ENCODE measurements around the gene FZR1.

FZR1 gene

GRCh38 chr19:3483226-3483628 lies 22.9 kb upstream of the FZR1 start, which contains the start of gene SMIM44:
Gene SMIM44 (minus strand): TSS chr19:3483441. CDS start chr19:3483403, 38 bp downstream.
- Histone ChIP-seq H2BK120ac (ENCODE audit: low read depth, low read length) (no peak within 1 kb of the TSS), H3K23ac (ENCODE audit: low read length in 2 of 2) (no peak within 1 kb of the TSS), H3K4ac (ENCODE audit: low read depth in 1 of 2, low read length in 2 of 2) (no peak within 1 kb of the TSS), H2AFZ (ENCODE audit: low read depth, low read length) (no peak within 1 kb of the TSS), H2BK12ac (ENCODE audit: low read length in 2 of 2) (no peak within 1 kb of the TSS), H3K4me3 (ENCODE audit: insufficient read depth in 1 of 2, low read depth in 1 of 2, low read length in 2 of 2) (no peak within 1 kb of the TSS), H4K91ac (ENCODE audit: low read length) (peak within 1 kb of the TSS; percentile 28), H3K79me1 (replicated peaks; ENCODE audit: low read length, poor library complexity, severe bottlenecking) (no peaks in the 10 kb centered on the region), H2BK5ac (ENCODE audit: low read depth, low read length, poor library complexity, severe bottlenecking) (no peak within 1 kb of the TSS), H2BK15ac (ENCODE audit: low read depth, poor library complexity, severe bottlenecking) (peak within 1 kb of the TSS; percentile 38), H3K9ac (ENCODE audit: low read length) (no peak within 1 kb of the TSS), H3K4me2 (ENCODE audit: low read length, poor library complexity, severe bottlenecking) (no peak within 1 kb of the TSS), H3K18ac (ENCODE audit: low read depth in 1 of 2, low read length in 2 of 2) (peak within 1 kb of the TSS in 1 of 2 experiments; percentile 44), H3K27me3 (ENCODE audit: control insufficient read depth in 1 of 2, insufficient read depth in 1 of 2, low read length in 2 of 2) (peaks cover 19 to 54% of the 10 kb centered on the region in 2 experiments), H2AK5ac (ENCODE audit: low read length, severe bottlenecking) (no peak within 1 kb of the TSS), H3K4me1 (ENCODE audit: control insufficient read depth, insufficient read depth, low read depth, low read length) (peaks cover 8% of the 10 kb centered on the region), H4K8ac (ENCODE audit: low read length) (no peak within 1 kb of the TSS), H3K14ac (ENCODE audit: low read length in 2 of 2) (no peak within 1 kb of the TSS), H3K27ac (ENCODE audit: low read length, poor library complexity, severe bottlenecking) (no peak within 1 kb of the TSS), H3K9me3 (ENCODE audit: control insufficient read depth, low read length) (no peaks in the 10 kb centered on the region), H3K36me3 (ENCODE audit: control insufficient read depth in 1 of 2, insufficient read depth in 2 of 2, low read depth in 1 of 2, low read length in 2 of 2) (peaks cover 3 to 5% of the 10 kb centered on the region in 2 experiments)
- no peak for DNase-seq
- WGBS: 93% methylated on average over 24 of the region's 33 CpGs

GRCh38 chr19:3491396-3492119 lies 14.6 kb upstream of the FZR1 start:
- Histone ChIP-seq H3K9me3 (ENCODE audit: control insufficient read depth, low read length) (no peaks in the 10 kb centered on the region), H2BK5ac (ENCODE audit: low read depth, low read length, poor library complexity, severe bottlenecking) (no peak overlapping the region), H2BK12ac (ENCODE audit: low read length in 2 of 2) (no peak overlapping the region), H3K27ac (ENCODE audit: low read length, poor library complexity, severe bottlenecking) (no peak overlapping the region), H4K91ac (ENCODE audit: low read length) (peak overlapping the region; percentile 62), H3K4ac (ENCODE audit: low read depth in 1 of 2, low read length in 2 of 2) (no peak overlapping the region), H3K4me1 (ENCODE audit: control insufficient read depth, insufficient read depth, low read depth, low read length) (peaks cover 31% of the 10 kb centered on the region), H3K36me3 (ENCODE audit: control insufficient read depth in 1 of 2, insufficient read depth in 2 of 2, low read depth in 1 of 2, low read length in 2 of 2) (peaks cover 35 to 73% of the 10 kb centered on the region in 2 experiments), H3K4me2 (ENCODE audit: low read length, poor library complexity, severe bottlenecking) (no peak overlapping the region), H3K4me3 (ENCODE audit: insufficient read depth in 1 of 2, low read depth in 1 of 2, low read length in 2 of 2) (no peak overlapping the region), H2BK15ac (ENCODE audit: low read depth, poor library complexity, severe bottlenecking) (no peak overlapping the region), H3K27me3 (ENCODE audit: control insufficient read depth in 1 of 2, insufficient read depth in 1 of 2, low read length in 2 of 2) (no peaks in the 10 kb centered on the region), H3K79me1 (replicated peaks; ENCODE audit: low read length, poor library complexity, severe bottlenecking) (peaks cover 32% of the 10 kb centered on the region), H3K9ac (ENCODE audit: low read length) (no peak overlapping the region), H3K14ac (ENCODE audit: low read length in 2 of 2) (no peak overlapping the region), H2AFZ (ENCODE audit: low read depth, low read length) (no peak overlapping the region), H4K8ac (ENCODE audit: low read length) (no peak overlapping the region), H2AK5ac (ENCODE audit: low read length, severe bottlenecking) (no peak overlapping the region), H3K18ac (ENCODE audit: low read depth in 1 of 2, low read length in 2 of 2) (no peak overlapping the region), H3K23ac (ENCODE audit: low read length in 2 of 2) (no peak overlapping the region), H2BK120ac (ENCODE audit: low read depth, low read length) (no peak overlapping the region)
- DNase-seq: no peak
- 96% methylated on average over 53 of the region's 55 CpGs for WGBS

GRCh38 chr19:3492131-3492839 lies 13.8 kb upstream of the FZR1 start:
- Histone ChIP-seq H3K4me3 (ENCODE audit: insufficient read depth in 1 of 2, low read depth in 1 of 2, low read length in 2 of 2) (no peak overlapping the region), H3K23ac (ENCODE audit: low read length in 2 of 2) (no peak overlapping the region), H3K4me2 (ENCODE audit: low read length, poor library complexity, severe bottlenecking) (no peak overlapping the region), H2BK120ac (ENCODE audit: low read depth, low read length) (no peak overlapping the region), H2BK12ac (ENCODE audit: low read length in 2 of 2) (no peak overlapping the region), H3K27me3 (ENCODE audit: control insufficient read depth in 1 of 2, insufficient read depth in 1 of 2, low read length in 2 of 2) (no peaks in the 10 kb centered on the region), H3K14ac (ENCODE audit: low read length in 2 of 2) (no peak overlapping the region), H3K9ac (ENCODE audit: low read length) (no peak overlapping the region), H2AK5ac (ENCODE audit: low read length, severe bottlenecking) (peak overlapping the region; percentile 4), H4K91ac (ENCODE audit: low read length) (no peak overlapping the region), H3K79me1 (replicated peaks; ENCODE audit: low read length, poor library complexity, severe bottlenecking) (peaks cover 35% of the 10 kb centered on the region), H3K27ac (ENCODE audit: low read length, poor library complexity, severe bottlenecking) (no peak overlapping the region), H3K4me1 (ENCODE audit: control insufficient read depth, insufficient read depth, low read depth, low read length) (peaks cover 32% of the 10 kb centered on the region), H2AFZ (ENCODE audit: low read depth, low read length) (no peak overlapping the region), H3K9me3 (ENCODE audit: control insufficient read depth, low read length) (no peaks in the 10 kb centered on the region), H3K4ac (ENCODE audit: low read depth in 1 of 2, low read length in 2 of 2) (no peak overlapping the region), H3K18ac (ENCODE audit: low read depth in 1 of 2, low read length in 2 of 2) (no peak overlapping the region), H3K36me3 (ENCODE audit: control insufficient read depth in 1 of 2, insufficient read depth in 2 of 2, low read depth in 1 of 2, low read length in 2 of 2) (peaks cover 42 to 76% of the 10 kb centered on the region in 2 experiments), H2BK5ac (ENCODE audit: low read depth, low read length, poor library complexity, severe bottlenecking) (no peak overlapping the region), H2BK15ac (ENCODE audit: low read depth, poor library complexity, severe bottlenecking) (no peak overlapping the region), H4K8ac (ENCODE audit: low read length) (no peak overlapping the region)
- WGBS: 96% methylated on average over 45 of the region's 45 CpGs
- DNase-seq: no peak

GRCh38 chr19:3492919-3493318 lies 13.2 kb upstream of the FZR1 start:
- WGBS: 89% methylated on average over 13 of the region's 16 CpGs
- H3K9me3 ChIP-seq (ENCODE audit: control insufficient read depth, low read length): no peaks in the 10 kb centered on the region
- H2AFZ ChIP-seq (ENCODE audit: low read depth, low read length): no peak overlapping the region

More at GRCh38 chr19:3492919-3493318, 13.2 kb upstream of the FZR1 start:
- Histone ChIP-seq H2AK5ac (ENCODE audit: low read length, severe bottlenecking) (peak overlapping the region; percentile 26), H3K27me3 (ENCODE audit: control insufficient read depth in 1 of 2, insufficient read depth in 1 of 2, low read length in 2 of 2) (no peaks in the 10 kb centered on the region), H2BK15ac (ENCODE audit: low read depth, poor library complexity, severe bottlenecking) (no peak overlapping the region), H3K4me3 (ENCODE audit: insufficient read depth in 1 of 2, low read depth in 1 of 2, low read length in 2 of 2) (no peak overlapping the region), H2BK5ac (ENCODE audit: low read depth, low read length, poor library complexity, severe bottlenecking) (no peak overlapping the region), H3K79me1 (replicated peaks; ENCODE audit: low read length, poor library complexity, severe bottlenecking) (peaks cover 38% of the 10 kb centered on the region), H3K18ac (ENCODE audit: low read depth in 1 of 2, low read length in 2 of 2) (no peak overlapping the region), H4K91ac (ENCODE audit: low read length) (no peak overlapping the region), H3K27ac (ENCODE audit: low read length, poor library complexity, severe bottlenecking) (no peak overlapping the region), H3K9ac (ENCODE audit: low read length) (no peak overlapping the region), H3K14ac (ENCODE audit: low read length in 2 of 2) (no peak overlapping the region), H3K4me1 (ENCODE audit: control insufficient read depth, insufficient read depth, low read depth, low read length) (peaks cover 38% of the 10 kb centered on the region), H3K36me3 (ENCODE audit: control insufficient read depth in 1 of 2, insufficient read depth in 2 of 2, low read depth in 1 of 2, low read length in 2 of 2) (peaks cover 42 to 79% of the 10 kb centered on the region in 2 experiments), H4K8ac (ENCODE audit: low read length) (no peak overlapping the region), H2BK12ac (ENCODE audit: low read length in 2 of 2) (no peak overlapping the region), H2BK120ac (ENCODE audit: low read depth, low read length) (no peak overlapping the region), H3K4me2 (ENCODE audit: low read length, poor library complexity, severe bottlenecking) (no peak overlapping the region), H3K4ac (ENCODE audit: low read depth in 1 of 2, low read length in 2 of 2) (no peak overlapping the region), H3K23ac (ENCODE audit: low read length in 2 of 2) (no peak overlapping the region)
- no peak for DNase-seq
